ENCODE measurements around the gene ARPC1A.

GRCh38 chr7:99362801-99363200, 37.1 kb downstream of the ARPC1A start:
- no peak for TF ChIP-seq CTCF (IDR thresholded peaks at IDR 0.05; ENCODE audit: low read length)
- no peak for TF ChIP-seq EZH2 (IDR thresholded peaks at IDR 0.05; ENCODE audit: borderline replicate concordance, low read length)

All from OCI-LY1 (cell line).